Measurements from ENCODE around the gene HIBADH.
A peak's percentile ranks its signal among the peaks of the same experiment; 100 is the strongest.
"Not testable (repeated sequence)": the region's sequence is repeated elsewhere in the genome, so short reads cannot be mapped to it uniquely, and the experiment has no call there.

The HIBADH gene

DNA sequence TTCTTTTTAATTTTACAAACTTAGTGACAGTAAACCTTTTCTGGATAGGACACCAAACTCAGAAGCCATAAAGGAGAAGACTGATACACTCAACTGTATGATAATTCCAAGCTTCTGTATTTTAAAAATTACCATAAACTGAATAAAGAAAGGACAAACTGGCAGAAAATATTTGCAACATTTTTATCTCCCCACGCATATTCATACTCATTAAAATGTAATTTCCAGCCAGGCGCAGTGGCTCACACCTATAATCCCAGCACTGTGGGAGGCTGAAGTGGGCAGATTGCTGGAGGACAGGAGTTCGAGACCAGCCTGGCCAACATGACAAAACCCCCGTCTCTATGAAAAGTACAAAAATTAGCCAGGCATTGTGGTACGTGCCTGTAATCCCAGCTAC, 67.7 kb downstream of the HIBADH start:
- DNase-seq: no peak

DNA sequence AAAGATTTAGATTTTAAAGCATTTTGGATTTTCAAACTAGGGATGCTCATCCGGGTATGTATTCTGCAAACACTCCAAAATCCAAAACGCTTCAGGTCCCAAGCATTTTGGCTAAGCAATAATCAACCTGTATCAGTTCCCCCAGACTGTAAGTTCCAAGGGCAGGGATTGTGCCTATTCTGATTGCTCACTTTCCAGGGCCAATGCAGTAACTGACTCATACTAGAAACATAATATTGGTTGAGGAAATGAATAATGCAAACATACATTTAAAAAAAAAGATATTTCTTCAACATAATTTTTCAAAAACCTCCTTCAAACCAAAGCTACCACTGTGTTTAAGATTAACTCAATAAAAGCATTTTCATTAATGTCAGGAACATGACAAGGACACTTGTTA, 69.5 kb downstream of the HIBADH start:
- DNase-seq: no peak

DNA sequence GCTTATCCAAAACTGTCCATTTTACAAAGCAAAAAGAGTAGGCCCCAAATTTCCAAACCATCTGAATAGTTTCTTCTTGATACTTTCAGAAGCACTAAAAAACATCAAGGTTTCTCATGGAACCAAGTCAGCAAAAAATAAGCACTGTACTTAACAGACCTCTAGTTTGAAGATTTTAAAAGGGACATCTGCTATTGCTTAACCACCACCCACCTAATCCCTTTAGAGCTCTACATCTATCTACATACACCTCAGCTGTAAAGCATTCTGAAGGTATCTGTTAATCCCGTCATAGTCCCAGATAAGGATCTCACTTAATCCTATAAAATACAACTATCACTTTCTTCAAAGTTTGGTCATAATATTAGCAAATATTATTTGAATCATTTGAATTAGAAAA, 72.3 kb downstream of the HIBADH start:
- DNase-seq: no peak

DNA sequence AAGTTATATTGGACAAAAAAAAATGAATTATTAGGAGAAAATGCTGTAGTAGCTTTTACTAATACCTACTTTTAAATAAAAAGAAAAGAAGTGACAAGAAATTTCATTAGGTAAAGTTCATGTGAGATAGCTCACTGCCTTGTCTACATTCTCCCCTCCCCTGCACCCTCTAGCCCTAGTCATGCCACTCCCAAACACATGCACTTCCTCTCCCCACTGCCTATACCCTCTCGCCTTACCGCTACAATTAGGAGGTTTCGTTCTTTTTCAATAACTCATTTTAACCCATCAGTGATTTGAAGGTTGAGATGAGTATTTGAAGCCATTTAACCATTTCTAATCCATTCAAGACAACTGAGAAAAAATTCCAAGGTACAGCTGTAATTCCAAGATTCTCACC, 75.3 kb downstream of the HIBADH start:
- DNase-seq: no peak

DNA sequence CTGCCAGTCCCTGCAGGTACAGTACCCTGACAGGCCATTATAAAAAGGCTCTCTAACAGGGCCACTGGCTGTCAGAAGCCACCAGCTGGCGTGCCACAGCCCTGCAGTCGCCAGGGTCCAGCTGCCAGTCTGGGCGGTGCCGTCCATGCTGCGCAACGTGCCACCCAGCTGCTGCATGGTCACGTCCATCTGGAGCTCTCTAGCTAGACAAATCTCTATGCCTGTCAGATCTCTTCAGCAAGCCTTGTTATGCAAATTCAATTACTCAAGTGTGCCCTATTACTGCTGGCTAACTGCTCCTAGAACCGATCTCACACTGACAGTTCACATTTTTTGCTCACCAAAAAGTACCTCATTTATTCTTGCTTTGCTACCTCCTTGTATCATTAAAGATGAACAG, 75.9 kb downstream of the HIBADH start:
- no peak for DNase-seq

DNA sequence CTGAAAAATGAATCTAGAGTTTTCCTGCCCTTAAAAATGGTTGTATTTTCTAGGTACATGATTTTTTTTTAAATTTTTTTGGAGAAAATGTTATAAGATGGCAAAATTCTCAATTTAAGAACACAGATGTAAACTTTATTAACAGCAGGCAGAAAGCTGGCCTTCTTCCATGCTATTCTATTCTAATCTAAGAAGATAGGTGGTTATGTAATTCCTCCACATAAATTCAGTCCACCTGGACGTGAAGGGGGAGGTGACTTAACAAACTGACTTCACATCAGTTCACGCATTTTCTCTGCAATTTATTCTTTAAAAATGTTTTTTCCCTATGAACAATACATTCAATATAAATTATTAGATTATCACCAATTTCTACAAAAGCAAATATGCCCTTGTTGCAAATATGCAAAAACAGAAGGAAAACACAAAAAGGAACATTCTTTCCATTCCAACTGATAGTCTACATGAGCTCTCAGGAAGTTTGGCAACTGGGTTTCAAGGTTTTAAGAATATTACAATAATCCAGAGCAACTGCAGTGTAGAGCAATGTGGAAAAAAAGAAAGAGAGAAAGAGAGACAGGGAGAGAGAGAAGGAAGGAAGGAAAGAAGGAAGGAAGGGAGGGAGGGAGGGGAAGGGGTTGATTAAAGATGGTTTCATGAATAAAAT, 76.8 kb downstream of the HIBADH start:
- no peak for DNase-seq

DNA sequence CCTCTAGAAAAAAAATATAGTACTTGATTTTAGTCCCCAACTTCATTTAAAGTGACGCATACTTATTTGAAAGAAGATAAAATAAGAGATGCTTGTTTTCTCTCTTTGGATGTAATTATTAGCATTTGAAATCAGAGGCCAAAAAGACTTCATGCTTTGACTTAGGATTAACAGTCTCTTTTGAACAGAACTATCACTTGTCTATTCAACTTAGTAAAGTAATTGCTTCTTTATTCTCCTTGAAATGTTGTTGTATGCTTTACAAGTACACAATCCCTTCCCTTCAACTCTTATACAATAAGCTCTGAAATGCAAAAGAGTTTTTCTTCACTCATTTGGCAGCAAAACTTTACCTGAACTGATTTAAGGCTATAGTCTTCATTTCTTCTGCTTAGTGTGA, 80.8 kb downstream of the HIBADH start:
- no peak for DNase-seq

DNA sequence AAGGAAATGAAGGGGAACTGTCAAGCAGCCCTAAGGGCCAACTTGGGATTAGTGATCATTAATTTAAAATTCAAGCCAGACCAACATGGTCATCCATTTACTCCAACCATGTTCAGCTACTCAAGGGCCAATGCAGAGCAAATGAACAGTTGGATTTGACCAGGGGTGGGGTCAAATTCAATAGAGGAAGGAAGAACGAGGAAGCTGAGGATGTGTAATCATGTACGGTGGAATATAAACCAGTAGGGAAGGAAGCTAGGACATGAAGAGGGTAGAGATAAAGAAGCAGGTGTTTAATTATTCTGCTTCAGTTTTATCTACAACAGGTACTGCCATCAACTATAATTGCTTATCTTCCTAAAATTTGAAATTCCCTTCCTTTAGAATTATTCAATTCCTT, 81.6 kb downstream of the HIBADH start:
- peak in 2 of 4 experiments; percentile 3 to 12 for DNase-seq

DNA sequence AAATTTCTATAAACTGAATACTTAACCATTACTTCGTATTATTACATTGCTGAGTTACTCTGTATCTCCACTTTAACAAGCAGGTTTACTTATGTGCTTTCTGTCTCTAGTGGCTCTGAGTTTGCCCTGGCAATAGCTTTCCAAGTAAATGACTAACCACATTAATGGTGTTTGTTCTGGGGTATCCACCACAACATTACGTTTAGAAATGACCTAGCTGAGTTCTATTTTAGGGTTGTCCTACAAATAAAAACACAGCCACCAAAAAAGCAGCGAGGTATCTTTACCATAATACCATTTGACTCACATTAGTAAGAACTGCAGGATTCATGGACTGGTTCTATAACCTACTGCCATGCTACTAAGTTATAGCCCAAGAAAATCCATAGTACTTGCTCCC, 83.1 kb downstream of the HIBADH start:
- no peak for DNase-seq

DNA sequence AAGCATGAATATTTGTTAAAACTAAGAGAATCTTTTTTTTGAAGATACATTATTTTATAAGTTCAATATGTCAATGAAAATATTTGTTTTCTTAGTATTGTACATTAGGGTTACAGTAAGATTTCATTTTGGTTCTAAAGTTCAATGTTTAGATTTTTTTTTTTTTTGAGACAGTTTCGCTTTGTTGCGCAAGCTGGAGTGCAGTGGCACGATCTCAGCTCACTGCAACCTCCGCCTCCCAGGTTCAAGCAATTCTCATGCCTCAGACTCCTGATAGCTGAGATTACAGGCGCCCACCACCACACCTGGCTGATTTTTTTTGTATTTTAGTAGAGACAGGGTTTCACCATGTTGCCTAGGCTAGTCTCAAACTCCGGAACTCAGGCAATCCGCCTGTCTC, 84.5 kb downstream of the HIBADH start:
- not testable (repeated sequence) for DNase-seq

DNA sequence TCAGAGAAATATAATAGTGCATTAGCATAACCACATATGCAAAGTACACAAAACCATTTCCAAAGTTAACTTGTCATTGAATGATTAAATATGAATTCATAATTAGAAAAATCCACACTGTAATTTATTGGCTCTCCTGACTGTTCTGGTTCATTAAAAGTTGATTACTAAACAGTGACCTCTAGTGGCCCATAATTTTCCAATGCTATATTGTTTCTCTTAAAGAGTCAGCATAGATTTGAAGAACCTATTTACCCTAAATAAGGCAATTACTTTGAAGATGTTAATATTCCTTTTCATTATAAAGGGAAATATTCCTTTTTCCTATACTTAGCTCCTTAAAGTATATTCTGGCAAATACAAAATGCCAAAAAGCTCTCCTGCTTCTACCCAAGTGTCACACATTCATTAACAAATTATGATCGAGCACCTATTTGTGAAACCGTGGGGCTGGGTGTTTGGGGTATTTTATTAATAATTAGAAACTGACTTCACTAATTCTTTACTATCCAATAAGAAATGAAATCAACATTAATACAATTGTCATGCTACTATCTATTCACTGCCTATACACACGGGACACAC, 86.2 kb downstream of the HIBADH start:
- peak; percentile 7 to 78 (median 70) for DNase-seq

DNA sequence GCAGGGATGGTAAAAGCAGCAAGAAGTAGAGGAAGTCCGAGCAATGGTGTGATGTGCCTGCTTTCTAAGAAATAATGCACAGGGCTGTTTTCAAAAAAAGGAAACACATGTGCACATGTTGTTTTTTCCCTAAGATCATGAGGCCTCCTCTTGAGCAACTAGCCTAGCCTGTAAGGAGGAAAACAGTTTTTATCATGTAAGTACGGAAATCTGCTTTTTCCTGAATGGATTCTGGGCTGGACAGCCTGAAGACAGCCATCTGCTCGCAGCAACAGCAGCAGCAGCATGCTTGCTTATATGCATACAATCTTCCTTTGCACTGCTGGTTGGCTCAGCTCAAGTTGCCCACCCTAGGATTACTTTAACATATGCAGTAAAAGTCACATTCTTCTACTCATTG, 87.1 kb downstream of the HIBADH start:
- peak; percentile 51 to 79 (median 68) for DNase-seq

DNA sequence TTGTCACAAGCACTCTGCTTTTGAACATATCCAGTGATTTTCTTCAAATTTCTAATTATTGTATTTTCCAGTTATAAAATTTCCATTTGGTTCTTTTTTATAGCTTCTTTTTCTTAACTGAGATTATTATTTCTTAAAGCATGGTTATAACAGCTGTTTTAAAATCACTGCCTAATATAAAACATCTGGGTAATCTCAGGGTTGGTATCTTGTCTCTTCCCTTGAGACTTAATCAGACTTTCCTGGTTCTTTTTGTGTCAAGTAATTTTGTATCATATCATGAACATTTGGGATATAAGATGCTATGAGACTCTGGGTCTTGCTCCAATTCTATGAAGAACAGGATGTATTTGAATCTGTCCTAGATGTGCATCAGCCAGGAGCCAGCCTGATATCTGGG, 93.6 kb downstream of the HIBADH start:
- no peak for DNase-seq

DNA sequence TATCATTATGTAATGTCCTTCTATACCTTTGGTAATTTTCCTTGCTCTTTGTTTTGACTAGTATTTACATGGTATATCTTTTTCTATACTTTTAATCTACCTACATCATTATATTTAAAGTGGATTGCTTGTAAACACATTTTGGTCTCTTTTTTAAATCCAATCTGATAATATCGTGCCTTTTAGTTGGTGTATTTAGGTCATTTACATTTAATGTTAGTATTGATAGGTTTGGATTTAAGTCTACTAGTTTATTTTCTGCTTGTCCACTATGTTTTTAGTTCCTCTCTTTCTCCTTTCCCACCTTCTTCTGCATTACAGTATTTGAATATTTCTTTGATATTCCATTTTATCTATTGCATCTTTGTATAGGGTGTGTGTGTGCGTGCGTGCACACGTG, 95.4 kb downstream of the HIBADH start:
- no peak for DNase-seq

DNA sequence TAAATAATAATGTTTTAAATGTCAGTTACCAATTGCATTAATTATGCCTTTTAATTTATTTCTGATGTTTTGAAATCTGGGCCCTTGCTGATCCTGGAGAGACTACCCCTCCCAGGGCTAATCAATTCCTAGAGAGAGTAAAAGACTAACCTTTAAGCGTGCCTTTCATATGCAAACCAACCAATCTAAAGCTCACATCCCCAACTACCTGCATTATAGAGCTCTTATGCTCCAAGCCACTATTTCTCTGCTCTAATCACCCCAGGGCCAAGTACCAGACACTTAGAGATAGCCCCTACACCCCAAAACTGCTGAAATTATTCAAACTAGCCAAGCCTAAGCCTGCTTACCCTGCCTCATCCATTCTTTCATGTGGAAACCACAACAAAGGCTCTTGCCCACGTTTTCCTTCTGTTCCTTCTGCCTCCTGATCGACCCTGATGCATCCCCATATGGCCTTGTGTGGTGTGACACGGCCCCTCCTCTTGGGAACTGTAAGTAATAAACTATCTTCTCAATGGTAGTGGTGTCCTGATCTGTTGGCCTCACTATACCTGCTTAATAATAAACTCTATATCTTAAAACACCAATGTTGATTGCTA, 97.7 kb downstream of the HIBADH start:
- no peak for DNase-seq

DNA sequence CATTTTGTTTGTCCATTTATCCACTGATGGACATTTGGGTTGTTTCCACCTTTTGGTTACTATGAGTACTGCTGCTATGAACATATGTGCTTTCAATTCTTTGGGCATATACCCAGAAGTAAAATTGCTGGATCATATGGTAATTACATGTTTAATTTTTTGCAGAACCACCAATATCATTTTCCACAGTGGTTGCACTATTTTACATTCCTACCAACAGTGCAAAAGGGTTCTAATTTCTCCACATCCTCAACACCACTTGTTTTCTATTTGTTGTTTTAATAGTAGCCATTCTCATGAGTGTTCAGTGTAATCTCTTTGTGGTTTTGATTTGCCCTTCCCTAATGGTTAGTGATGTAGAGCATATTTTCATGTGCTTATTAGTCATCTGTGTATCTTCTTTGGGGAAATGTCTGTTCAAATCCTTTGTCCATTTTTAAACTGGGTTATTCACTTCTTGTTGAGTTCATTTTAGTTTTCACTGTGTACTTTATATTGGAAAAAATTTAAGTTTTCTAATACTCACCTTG, 101.9 kb downstream of the HIBADH start:
- DNase-seq: peak in 2 of 4 experiments; percentile 44 to 56

DNA sequence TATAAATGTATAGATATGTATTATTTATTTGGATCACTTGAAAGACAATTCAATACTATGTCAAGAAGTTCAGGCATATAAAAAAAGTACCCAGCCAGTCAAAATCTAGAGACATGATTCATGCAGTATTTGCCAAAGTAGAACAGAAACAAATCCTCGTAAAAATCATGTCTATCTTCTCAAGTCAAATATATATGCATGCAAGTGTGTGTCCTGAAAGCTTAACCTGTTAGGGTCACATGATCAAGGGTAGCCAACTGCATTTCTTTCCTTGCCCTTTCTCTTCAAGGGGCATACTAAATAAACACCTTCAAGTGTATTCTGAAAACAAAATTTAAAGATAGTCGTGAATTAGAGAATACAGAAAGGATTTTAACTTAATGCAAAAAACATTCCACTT, 107.0 kb downstream of the HIBADH start:
- DNase-seq: no peak

DNA sequence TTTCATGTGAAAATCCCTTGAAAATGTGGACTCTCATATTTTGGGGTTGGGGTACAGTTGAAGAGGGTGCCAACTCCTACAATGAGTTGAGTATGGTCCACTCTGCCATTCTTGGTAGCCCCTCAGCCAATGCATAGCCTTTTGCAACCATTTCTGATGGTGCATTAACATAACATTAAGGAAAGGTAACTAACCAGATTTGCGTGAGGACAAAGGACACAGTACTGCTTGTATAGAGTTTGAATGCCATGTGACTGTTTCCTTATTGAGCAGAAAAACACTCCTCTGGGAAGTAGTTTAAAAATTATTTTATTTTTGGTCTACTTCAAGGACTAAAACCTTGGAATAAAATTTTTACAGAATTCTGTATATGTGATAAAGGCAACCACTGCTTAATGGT, 107.9 kb downstream of the HIBADH start:
- no peak for DNase-seq

DNA sequence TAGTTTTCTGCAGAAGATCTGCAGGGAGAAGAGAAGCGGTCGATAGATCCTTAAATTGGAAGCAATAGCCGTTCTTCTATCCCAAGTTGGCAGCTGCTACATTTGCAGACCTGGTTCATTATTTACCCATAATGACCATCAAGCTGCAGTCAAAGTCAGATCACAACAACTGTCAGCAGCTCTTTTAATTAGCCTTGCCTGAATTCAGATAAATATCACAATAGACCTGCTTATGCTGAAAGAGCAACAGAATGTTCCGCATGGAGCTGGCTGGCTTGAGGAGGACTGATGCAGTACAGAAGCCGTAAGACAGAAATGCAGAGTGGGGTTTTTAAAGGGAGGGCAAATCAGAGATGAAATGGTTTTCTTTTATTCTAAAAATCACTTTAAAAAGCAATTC, 109.4 kb downstream of the HIBADH start:
- no peak for DNase-seq

DNA sequence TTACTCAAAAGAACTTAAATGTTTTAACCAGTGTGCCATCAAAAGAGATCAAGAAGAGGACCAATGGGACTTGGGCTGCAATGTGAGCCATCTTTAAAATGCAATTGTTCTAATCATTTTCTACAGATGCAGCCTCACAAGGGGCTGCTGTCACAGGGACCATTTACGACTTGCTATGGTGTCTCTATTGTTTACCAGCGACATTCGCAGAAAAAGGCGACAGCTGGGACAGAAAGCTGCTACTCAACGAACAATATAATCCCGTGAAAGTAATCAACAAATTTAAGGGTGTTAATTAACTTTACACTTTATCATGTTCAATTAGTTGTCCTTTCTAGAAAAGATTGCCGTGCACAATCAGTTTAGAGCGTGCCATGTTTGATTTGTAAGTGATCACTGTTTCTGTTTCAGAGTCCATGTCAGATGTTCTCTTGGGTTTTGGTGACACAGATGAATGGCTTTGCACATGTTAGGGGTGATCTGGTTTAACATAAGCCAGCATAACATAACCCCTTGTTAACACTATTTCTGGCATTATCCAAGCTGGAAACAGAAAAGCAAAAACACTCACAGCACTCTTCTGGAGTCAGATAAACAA, 110.8 kb downstream of the HIBADH start:
- no peak for DNase-seq

DNA sequence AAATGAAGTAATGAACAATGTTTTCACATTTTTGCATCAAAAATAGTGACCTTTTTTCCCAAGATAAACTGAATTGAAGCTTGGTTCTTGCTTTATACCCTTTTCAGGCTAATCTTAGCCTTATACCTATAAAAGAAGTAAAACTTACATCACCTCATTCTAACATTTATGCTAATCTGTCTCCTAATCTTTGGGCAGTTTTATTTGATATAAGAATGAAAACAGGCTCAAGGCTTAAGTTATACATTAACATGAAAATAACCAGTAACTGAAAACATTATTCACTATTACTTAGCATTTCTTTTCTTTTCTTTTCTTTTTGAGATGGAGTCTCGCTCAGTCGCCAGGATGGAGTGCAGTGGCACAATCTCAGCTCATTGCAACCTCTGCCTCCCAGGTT, 113.1 kb downstream of the HIBADH start:
- no peak for DNase-seq

DNA sequence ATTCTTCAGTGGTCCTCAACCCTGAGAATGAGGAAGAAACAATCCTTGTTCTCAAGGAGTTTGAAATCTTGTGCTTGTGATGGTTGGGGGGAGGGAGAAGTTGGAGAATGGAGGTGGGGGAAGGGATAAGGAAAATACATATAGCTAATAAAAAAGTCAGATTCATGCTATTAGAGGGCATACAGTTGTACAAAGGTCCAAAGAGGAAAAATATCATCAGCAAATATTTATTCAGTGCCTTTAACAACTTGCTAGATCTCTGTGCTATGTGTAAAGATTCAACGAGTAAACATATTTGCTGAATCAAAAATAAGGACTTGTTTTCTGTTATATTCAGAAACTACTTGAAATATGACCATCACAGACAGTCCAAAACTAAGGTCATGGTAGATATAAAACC, 114.4 kb downstream of the HIBADH start:
- DNase-seq: no peak

DNA sequence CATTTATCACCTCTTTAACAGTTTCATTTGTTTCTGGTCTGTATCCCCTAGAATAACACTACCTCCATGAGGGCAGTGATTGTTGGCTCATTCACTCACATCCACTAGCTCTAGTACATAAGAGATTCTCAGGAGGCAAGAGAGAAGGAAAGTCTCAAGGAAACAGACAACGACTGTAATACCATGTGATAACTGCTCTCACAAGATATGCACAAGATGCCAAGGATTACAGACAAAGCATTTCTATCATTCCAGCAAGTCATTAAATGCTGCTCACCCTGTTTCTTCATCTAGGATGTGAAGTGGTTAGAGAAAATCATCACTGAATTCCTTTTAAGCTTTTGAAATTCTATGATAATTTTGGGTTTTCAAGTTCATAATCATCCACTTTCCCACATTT, 115.3 kb downstream of the HIBADH start:
- no peak for DNase-seq

DNA sequence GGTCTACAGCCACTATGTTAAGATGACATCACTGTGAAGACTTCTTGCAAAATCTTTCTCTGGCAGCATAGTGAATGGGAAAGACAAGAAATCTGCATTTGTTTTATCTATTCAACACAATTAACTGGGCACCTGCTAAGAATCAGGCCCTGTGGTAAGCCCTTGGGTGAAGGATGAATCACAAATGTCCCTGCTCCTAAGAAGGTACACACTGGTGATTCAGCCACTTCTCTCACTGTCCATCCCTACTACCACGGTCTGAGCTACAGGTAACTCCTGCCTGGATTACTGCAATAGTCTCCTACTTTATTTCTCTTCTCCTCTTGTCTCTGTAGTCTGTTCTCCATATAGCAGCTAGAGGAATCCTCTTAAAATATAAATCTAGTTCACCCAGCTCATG, 116.1 kb downstream of the HIBADH start:
- no peak for DNase-seq
